ENCODE results near the gene DOCK10.

Gene DOCK10

DNA sequence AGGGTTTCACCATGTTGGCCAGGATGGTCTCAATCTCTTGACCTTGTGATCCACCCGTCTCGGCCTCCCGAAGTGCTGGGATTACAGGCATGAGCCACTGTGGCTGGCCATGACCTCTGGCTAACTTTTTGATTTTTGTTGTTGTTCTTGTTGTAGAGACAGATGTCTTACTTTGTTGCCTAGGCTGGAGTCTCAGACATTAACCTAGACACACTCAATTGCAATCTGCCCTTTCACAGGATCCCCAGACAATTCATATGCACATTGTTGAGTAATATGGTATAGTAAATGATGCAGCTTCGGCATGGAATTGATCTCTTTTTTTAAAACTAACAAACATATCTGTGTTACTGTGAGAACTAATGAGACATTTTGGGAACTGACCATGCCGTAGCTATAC is 195.6 kb downstream of the DOCK10 start:
- Histone ChIP-seq H3K4me3 (ENCODE audit: low read depth, low read length) (no peak overlapping the region), H3K4me1 (no peaks in the 10 kb centered on the region), H3K9me3 (no peaks in the 10 kb centered on the region), H3K36me3 (no peaks in the 10 kb centered on the region), H3K27me3 (no peaks in the 10 kb centered on the region)
- TF ChIP-seq, protein P1, sequence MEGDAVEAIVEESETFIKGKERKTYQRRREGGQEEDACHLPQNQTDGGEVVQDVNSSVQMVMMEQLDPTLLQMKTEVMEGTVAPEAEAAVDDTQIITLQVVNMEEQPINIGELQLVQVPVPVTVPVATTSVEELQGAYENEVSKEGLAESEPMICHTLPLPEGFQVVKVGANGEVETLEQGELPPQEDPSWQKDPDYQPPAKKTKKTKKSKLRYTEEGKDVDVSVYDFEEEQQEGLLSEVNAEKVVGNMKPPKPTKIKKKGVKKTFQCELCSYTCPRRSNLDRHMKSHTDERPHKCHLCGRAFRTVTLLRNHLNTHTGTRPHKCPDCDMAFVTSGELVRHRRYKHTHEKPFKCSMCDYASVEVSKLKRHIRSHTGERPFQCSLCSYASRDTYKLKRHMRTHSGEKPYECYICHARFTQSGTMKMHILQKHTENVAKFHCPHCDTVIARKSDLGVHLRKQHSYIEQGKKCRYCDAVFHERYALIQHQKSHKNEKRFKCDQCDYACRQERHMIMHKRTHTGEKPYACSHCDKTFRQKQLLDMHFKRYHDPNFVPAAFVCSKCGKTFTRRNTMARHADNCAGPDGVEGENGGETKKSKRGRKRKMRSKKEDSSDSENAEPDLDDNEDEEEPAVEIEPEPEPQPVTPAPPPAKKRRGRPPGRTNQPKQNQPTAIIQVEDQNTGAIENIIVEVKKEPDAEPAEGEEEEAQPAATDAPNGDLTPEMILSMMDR (IDR thresholded peaks at IDR 0.05; ENCODE audit: low read depth, low read length), result no peak
- DNase-seq, result no peak

DNA sequence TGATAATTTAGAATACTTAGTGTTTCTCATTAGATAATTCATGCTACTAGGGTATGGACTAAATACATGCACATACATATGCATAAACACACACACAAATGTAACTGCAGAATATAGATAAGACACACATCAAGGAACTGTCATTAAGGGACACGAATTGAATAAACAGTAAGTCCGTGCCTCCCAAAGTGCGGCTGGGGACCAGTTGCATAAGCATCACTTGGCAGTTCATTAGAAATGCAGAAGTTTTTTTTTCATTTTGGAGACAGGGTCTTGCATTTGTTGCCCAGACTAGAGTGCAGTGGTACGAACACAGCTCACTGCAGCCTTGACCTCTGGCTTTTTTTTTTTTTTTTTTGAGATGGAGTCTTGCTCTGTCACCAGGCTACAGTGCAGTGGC is 196.1 kb downstream of the DOCK10 start:
- DNase-seq, result no peak
- TF ChIP-seq, protein P1 (IDR thresholded peaks at IDR 0.05; ENCODE audit: low read depth, low read length), result no peak
- no peaks in the 10 kb centered on the region for H3K36me3 ChIP-seq
- no peaks in the 10 kb centered on the region for H3K4me1 ChIP-seq
- H3K9me3 ChIP-seq, result no peaks in the 10 kb centered on the region
- H3K27me3 ChIP-seq, result no peaks in the 10 kb centered on the region
- H3K4me3 ChIP-seq (ENCODE audit: low read depth, low read length), result no peak overlapping the region

DNA sequence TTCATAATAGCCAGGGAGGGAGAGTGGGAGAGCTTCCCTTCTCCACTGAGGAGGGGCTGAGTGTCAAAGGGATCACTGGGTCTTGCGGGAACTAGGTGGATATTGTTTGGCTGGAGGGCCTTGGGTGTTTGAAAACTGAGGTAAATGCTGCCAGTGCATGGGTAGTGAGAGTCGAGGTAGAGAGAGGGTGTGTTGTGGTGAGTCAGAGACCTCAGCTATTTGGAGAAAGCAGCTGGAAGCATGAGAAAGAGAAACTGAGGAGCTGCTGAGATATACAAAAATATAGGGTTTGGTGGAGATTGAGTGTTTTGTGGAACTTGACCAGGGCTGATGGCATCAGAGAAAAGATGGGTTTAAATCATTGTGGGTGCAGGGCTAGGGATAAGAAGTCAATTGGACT is 199.1 kb downstream of the DOCK10 start:
- DNase-seq, result no peak
- Histone ChIP-seq H3K27me3 (no peaks in the 10 kb centered on the region), H3K4me3 (ENCODE audit: low read depth, low read length) (no peak overlapping the region), H3K4me1 (no peaks in the 10 kb centered on the region), H3K36me3 (no peaks in the 10 kb centered on the region), H3K9me3 (no peaks in the 10 kb centered on the region)
- TF ChIP-seq, protein P1 (IDR thresholded peaks at IDR 0.05; ENCODE audit: low read depth, low read length), result no peak

DNA sequence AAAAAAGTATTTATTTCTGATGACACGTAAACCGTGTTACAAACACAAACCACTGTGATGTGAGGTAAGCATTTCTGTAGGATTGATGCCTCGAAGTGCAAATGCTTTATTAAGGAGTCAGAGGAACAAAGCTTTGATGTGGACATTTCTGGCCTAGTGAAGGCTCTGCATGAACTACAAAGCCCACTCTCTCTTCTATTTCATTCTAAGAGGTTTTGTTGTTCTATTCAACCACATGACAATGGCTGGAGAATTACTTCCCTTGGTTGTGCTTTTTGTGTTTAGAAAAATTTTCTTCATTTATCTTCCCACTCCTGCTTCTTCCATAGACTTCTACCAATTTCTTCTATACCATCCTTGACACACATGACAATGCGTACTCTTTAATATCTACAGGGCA is 200.4 kb downstream of the DOCK10 start:
- H3K9me3 ChIP-seq, result no peaks in the 10 kb centered on the region
- DNase-seq, result no peak
- H3K27me3 ChIP-seq, result no peaks in the 10 kb centered on the region
- H3K4me1 ChIP-seq, result no peaks in the 10 kb centered on the region
- H3K4me3 ChIP-seq (ENCODE audit: low read depth, low read length), result no peak overlapping the region
- TF ChIP-seq, protein P1 (IDR thresholded peaks at IDR 0.05; ENCODE audit: low read depth, low read length), result no peak
- no peaks in the 10 kb centered on the region for H3K36me3 ChIP-seq

DNA sequence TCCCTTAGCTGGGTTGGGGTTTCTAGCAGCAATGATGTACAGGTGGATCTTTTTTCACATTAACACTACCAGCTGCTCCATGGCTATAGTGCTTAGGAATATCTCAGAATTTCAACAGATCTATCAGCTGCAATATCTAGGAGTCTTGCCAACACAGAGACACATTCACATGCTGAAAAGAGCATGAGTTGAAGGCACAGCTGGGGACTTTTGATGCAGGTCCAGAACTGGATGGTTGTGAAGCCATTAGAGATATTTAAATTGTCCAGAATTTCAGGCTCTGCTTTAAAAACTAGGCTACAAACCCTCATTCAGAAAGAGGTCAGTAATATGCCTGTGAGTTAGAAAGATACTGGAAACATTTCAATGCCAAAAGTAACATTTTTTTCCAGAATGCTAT is 203.9 kb downstream of the DOCK10 start:
- Histone ChIP-seq H3K4me3 (ENCODE audit: low read depth, low read length) (no peak overlapping the region), H3K9me3 (no peaks in the 10 kb centered on the region), H3K4me1 (no peaks in the 10 kb centered on the region), H3K27me3 (no peaks in the 10 kb centered on the region), H3K36me3 (no peaks in the 10 kb centered on the region)
- TF ChIP-seq, protein P1 (IDR thresholded peaks at IDR 0.05; ENCODE audit: low read depth, low read length), result no peak
- DNase-seq, result no peak

DNA sequence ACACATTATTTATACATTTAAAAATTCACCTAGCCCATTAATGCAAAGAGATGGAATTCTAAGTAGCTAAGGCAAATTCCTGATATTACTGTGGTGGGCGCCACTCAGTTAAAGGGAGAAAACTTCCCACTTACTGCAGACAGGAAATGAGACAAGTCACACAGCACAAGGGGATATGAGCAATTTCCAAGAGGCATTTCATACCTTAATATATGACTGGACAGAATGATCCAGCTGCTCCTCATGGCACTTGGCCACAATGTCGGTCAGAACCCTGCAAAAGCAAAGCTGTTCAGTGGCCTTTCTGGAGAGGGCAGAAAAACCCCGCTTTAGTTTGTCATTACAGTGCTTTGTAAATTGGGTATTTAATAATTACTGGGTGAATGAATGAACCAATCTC is 204.7 kb downstream of the DOCK10 start:
- no peaks in the 10 kb centered on the region for H3K9me3 ChIP-seq
- no peak for DNase-seq
- H3K4me3 ChIP-seq (ENCODE audit: low read depth, low read length), result no peak overlapping the region
- H3K4me1 ChIP-seq, result no peaks in the 10 kb centered on the region
- no peaks in the 10 kb centered on the region for H3K27me3 ChIP-seq
- TF ChIP-seq, protein P1 (IDR thresholded peaks at IDR 0.05; ENCODE audit: low read depth, low read length), result no peak
- H3K36me3 ChIP-seq, result no peaks in the 10 kb centered on the region

Measured in BE2C (cell line).